Mesenchymal stem cell (in vitro differentiated cells and primary cell): ENCODE data around the gene PCSK2.

Experiments used
- DNase-seq: peaks from one replicate; pipeline ENCODE4 v3.0.0-alpha.2; 2013
- H2AFZ ChIP-seq: one replicate; pipeline ENCODE4 v1.6.1; 2013; ENCODE audit warnings: low read depth, mild to moderate bottlenecking, control low read depth, inconsistent platforms, low read length, moderate library complexity
- H2AK5ac ChIP-seq: 2 replicates; pipeline ENCODE4 v1.6.1; 2013; ENCODE audit warnings: low read length, moderate library complexity, mild to moderate bottlenecking, inconsistent platforms; ENCODE audit not compliant: severe bottlenecking
- H2BK120ac ChIP-seq: one replicate; pipeline ENCODE4 v1.6.1; 2013; ENCODE audit warnings: low read depth, mild to moderate bottlenecking, inconsistent platforms, low read length, moderate library complexity
- H2BK12ac ChIP-seq, 2 experiments: one replicate each; pipeline ENCODE4 v1.6.1; 2013; ENCODE audit warnings: inconsistent platforms in 2 of 2, low read length in 2 of 2, mild to moderate bottlenecking in 2 of 2, moderate library complexity in 2 of 2, control low read depth in 1 of 2
- H2BK15ac ChIP-seq: one replicate; pipeline ENCODE4 v1.6.1; 2013; ENCODE audit warnings: mild to moderate bottlenecking, low read depth, inconsistent platforms; ENCODE audit not compliant: poor library complexity, severe bottlenecking
- H2BK5ac ChIP-seq: 2 replicates; pipeline ENCODE4 v1.6.1; 2013; ENCODE audit warnings: low read depth, mild to moderate bottlenecking, low read length, control low read depth, inconsistent platforms; ENCODE audit not compliant: poor library complexity, severe bottlenecking
- H3K14ac ChIP-seq, 2 experiments: one replicate each; pipeline ENCODE4 v1.6.1; 2013; ENCODE audit warnings: inconsistent platforms in 2 of 2, low read length in 2 of 2, control low read depth in 1 of 2, mild to moderate bottlenecking in 1 of 2, moderate library complexity in 1 of 2
- H3K18ac ChIP-seq, 2 experiments: one replicate each; pipeline ENCODE4 v1.6.1; 2013; ENCODE audit warnings: inconsistent platforms in 2 of 2, low read length in 2 of 2, control low read depth in 1 of 2, low read depth in 1 of 2, mild to moderate bottlenecking in 1 of 2
- H3K23ac ChIP-seq, 2 experiments: one replicate each; pipeline ENCODE4 v1.6.1; 2013; ENCODE audit warnings: inconsistent platforms in 2 of 2, low read length in 2 of 2, mild to moderate bottlenecking in 2 of 2, moderate library complexity in 2 of 2, control low read depth in 1 of 2
- H3K27ac ChIP-seq: 2 replicates; pipeline ENCODE4 v1.5.1; 2013; ENCODE audit warnings: mild to moderate bottlenecking, moderate library complexity, low read length, control low read depth, inconsistent platforms; ENCODE audit not compliant: poor library complexity, severe bottlenecking
- H3K27me3 ChIP-seq, 2 experiments: 2 replicates each; pipeline versions ENCODE4 v1.6.1 to v1.7.0; 2013; ENCODE audit warnings: low read length in 2 of 2, mild to moderate bottlenecking in 2 of 2, moderate library complexity in 2 of 2, control low read depth in 1 of 2, inconsistent platforms in 1 of 2; ENCODE audit not compliant: control insufficient read depth in 1 of 2, insufficient read depth in 1 of 2
- H3K36me3 ChIP-seq, 2 experiments: 2 replicates each; pipeline versions ENCODE4 v1.6.1 to v1.7.0; 2013; ENCODE audit warnings: low read length in 2 of 2, control low read depth in 1 of 2, inconsistent platforms in 1 of 2, low read depth in 1 of 2, mild to moderate bottlenecking in 1 of 2; ENCODE audit not compliant: insufficient read depth in 2 of 2, control insufficient read depth in 1 of 2
- H3K4ac ChIP-seq, 2 experiments: one replicate each; pipeline ENCODE4 v1.6.1; 2013; ENCODE audit warnings: inconsistent platforms in 2 of 2, low read length in 2 of 2, mild to moderate bottlenecking in 2 of 2, moderate library complexity in 2 of 2, control low read depth in 1 of 2, low read depth in 1 of 2
- H3K4me1 ChIP-seq: 2 replicates; pipeline ENCODE4 v1.6.1; 2013; ENCODE audit warnings: low read depth, low read length, control low read depth; ENCODE audit not compliant: control insufficient read depth, insufficient read depth
- H3K4me2 ChIP-seq: 2 replicates; pipeline ENCODE4 v1.6.1; 2013; ENCODE audit warnings: low read length, mild to moderate bottlenecking, inconsistent platforms; ENCODE audit not compliant: poor library complexity, severe bottlenecking
- H3K4me3 ChIP-seq, 2 experiments: 2 replicates each; pipeline versions ENCODE4 v1.5.1 to v1.7.0; 2013; ENCODE audit warnings: low read length in 2 of 2, mild to moderate bottlenecking in 2 of 2, control low read depth in 1 of 2, low read depth in 1 of 2; ENCODE audit not compliant: insufficient read depth in 1 of 2
- H3K79me1 ChIP-seq: replicated peaks from 2 replicates; pipeline ENCODE4 v1.6.1; 2013; ENCODE audit warnings: mild to moderate bottlenecking, control low read depth, low read length, inconsistent platforms; ENCODE audit not compliant: poor library complexity, severe bottlenecking
- H3K9ac ChIP-seq: 2 replicates; pipeline ENCODE4 v1.7.0; 2013; ENCODE audit warnings: mild to moderate bottlenecking, low read length, moderate library complexity
- H3K9me3 ChIP-seq: 2 replicates; pipeline ENCODE4 v1.7.0; 2013; ENCODE audit warnings: mild to moderate bottlenecking, low read length; ENCODE audit not compliant: control insufficient read depth
- H4K8ac ChIP-seq: one replicate; pipeline ENCODE4 v1.6.1; 2013; ENCODE audit warnings: inconsistent platforms, mild to moderate bottlenecking, low read length, moderate library complexity
- H4K91ac ChIP-seq: one replicate; pipeline ENCODE4 v1.6.1; 2013; ENCODE audit warnings: mild to moderate bottlenecking, low read length, inconsistent platforms
- WGBS: methylation state at CpG from one replicate; pipeline ENCODE4 v1.1.7; 2013; ENCODE audit warnings: mixed read lengths; 5-methylcytosine and 5-hydroxymethylcytosine counted together

Gene PCSK2

GRCh38 chr20:17460119-17460518, 233.3 kb downstream of the PCSK2 start:
- H2AFZ ChIP-seq = no peak overlapping the region
- H2BK12ac ChIP-seq = no peak overlapping the region
- H3K4me1 ChIP-seq = no peaks in the 10 kb centered on the region
- H3K27ac ChIP-seq = no peak overlapping the region
- no peak for DNase-seq
- H2BK120ac ChIP-seq = no peak overlapping the region
- H4K91ac ChIP-seq = no peak overlapping the region
- WGBS = 86% methylated on average over 1 of the region's 2 CpGs
- H3K4me3 ChIP-seq = no peak overlapping the region
- no peak overlapping the region for H4K8ac ChIP-seq
- no peak overlapping the region for H3K4me2 ChIP-seq
- peaks cover 8 to 15% of the 10 kb centered on the region in 2 experiments for H3K27me3 ChIP-seq
- no peak overlapping the region for H3K18ac ChIP-seq
- no peak overlapping the region for H3K9ac ChIP-seq
- no peak overlapping the region for H2AK5ac ChIP-seq
- no peak overlapping the region for H3K14ac ChIP-seq
- H2BK5ac ChIP-seq = no peak overlapping the region
- H3K36me3 ChIP-seq = no peaks in the 10 kb centered on the region
- no peaks in the 10 kb centered on the region for H3K79me1 ChIP-seq
- H2BK15ac ChIP-seq = no peak overlapping the region
- no peak overlapping the region for H3K23ac ChIP-seq
- no peak overlapping the region for H3K4ac ChIP-seq
- no peaks in the 10 kb centered on the region for H3K9me3 ChIP-seq

- Histone ChIP-seq H3K4me3 (no peak overlapping the region), H2BK15ac (no peak overlapping the region), H3K4me1 (no peaks in the 10 kb centered on the region), H2BK120ac (no peak overlapping the region), H3K27ac (no peak overlapping the region), H3K4ac (no peak overlapping the region), H3K79me1 (no peaks in the 10 kb centered on the region), H3K9ac (no peak overlapping the region), H2AFZ (no peak overlapping the region), H3K4me2 (no peak overlapping the region), H3K27me3 (peaks cover 2 to 9% of the 10 kb centered on the region in 2 experiments), H4K91ac (no peak overlapping the region), H2BK12ac (no peak overlapping the region), H3K18ac (no peak overlapping the region), H2AK5ac (no peak overlapping the region), H2BK5ac (peak overlapping the region; percentile 31), H3K14ac (no peak overlapping the region), H4K8ac (no peak overlapping the region), H3K9me3 (no peaks in the 10 kb centered on the region), H3K36me3 (no peaks in the 10 kb centered on the region), H3K23ac (no peak overlapping the region)
- DNase-seq = no peak
- 67% methylated on average over 3 of the region's 3 CpGs for WGBS
Observed at GRCh38 chr20:17461941-17462340, 235.1 kb downstream of the PCSK2 start.

- H2AK5ac ChIP-seq = no peak overlapping the region
- no peaks in the 10 kb centered on the region for H3K9me3 ChIP-seq
- H2BK12ac ChIP-seq = no peak overlapping the region
- H2BK120ac ChIP-seq = no peak overlapping the region
- 100% methylated on average over 1 of the region's 1 CpG for WGBS
- no peak overlapping the region for H3K4ac ChIP-seq
- no peak overlapping the region for H2BK15ac ChIP-seq
- H3K23ac ChIP-seq = no peak overlapping the region
- no peaks in the 10 kb centered on the region for H3K36me3 ChIP-seq
- no peak overlapping the region for H4K91ac ChIP-seq
- H3K18ac ChIP-seq = no peak overlapping the region
- no peak overlapping the region for H3K9ac ChIP-seq
- no peak overlapping the region for H3K14ac ChIP-seq
- H3K4me1 ChIP-seq = no peaks in the 10 kb centered on the region
- H4K8ac ChIP-seq = no peak overlapping the region
- no peak overlapping the region for H3K4me2 ChIP-seq
- no peak overlapping the region for H3K4me3 ChIP-seq
- no peak overlapping the region for H2BK5ac ChIP-seq
- DNase-seq = no peak
- peaks cover 0 to 4% of the 10 kb centered on the region in 2 experiments for H3K27me3 ChIP-seq
- no peaks in the 10 kb centered on the region for H3K79me1 ChIP-seq
- no peak overlapping the region for H2AFZ ChIP-seq
- no peak overlapping the region for H3K27ac ChIP-seq
Observed at GRCh38 chr20:17463711-17464110, 236.9 kb downstream of the PCSK2 start.

- Histone ChIP-seq H3K27me3 (peaks cover 0 to 11% of the 10 kb centered on the region in 2 experiments), H3K23ac (no peak overlapping the region), H3K4me2 (no peak overlapping the region), H4K8ac (no peak overlapping the region), H3K4me1 (no peaks in the 10 kb centered on the region), H4K91ac (no peak overlapping the region), H3K14ac (peak overlapping the region in 1 of 2 experiments; percentile 4), H2AFZ (no peak overlapping the region), H3K36me3 (no peaks in the 10 kb centered on the region), H3K9ac (no peak overlapping the region), H3K9me3 (no peaks in the 10 kb centered on the region), H2BK5ac (no peak overlapping the region), H2AK5ac (no peak overlapping the region), H3K4ac (no peak overlapping the region), H3K4me3 (no peak overlapping the region), H2BK12ac (no peak overlapping the region), H2BK15ac (no peak overlapping the region), H3K18ac (no peak overlapping the region), H3K79me1 (no peaks in the 10 kb centered on the region), H3K27ac (no peak overlapping the region), H2BK120ac (no peak overlapping the region)
- 89% methylated on average over 10 of the region's 10 CpGs for WGBS
- DNase-seq = no peak
Observed at GRCh38 chr20:17465236-17465635, 238.4 kb downstream of the PCSK2 start.
